Activated T-cell treated with anti-CD3 and anti-CD28 coated beads, Interleukin-2, amount 50 U/mL, for 1 hour (primary cell): ENCODE data around the gene NIPAL1.
"Not testable (repeated sequence)": the region's sequence is repeated elsewhere in the genome, so short reads cannot be mapped to it uniquely, and the experiment has no call there.

ENCODE experiments used
- DNase-seq: peaks from one replicate; pipeline ENCODE4 v3.0.0-alpha.2; 2020

Gene NIPAL1

DNA sequence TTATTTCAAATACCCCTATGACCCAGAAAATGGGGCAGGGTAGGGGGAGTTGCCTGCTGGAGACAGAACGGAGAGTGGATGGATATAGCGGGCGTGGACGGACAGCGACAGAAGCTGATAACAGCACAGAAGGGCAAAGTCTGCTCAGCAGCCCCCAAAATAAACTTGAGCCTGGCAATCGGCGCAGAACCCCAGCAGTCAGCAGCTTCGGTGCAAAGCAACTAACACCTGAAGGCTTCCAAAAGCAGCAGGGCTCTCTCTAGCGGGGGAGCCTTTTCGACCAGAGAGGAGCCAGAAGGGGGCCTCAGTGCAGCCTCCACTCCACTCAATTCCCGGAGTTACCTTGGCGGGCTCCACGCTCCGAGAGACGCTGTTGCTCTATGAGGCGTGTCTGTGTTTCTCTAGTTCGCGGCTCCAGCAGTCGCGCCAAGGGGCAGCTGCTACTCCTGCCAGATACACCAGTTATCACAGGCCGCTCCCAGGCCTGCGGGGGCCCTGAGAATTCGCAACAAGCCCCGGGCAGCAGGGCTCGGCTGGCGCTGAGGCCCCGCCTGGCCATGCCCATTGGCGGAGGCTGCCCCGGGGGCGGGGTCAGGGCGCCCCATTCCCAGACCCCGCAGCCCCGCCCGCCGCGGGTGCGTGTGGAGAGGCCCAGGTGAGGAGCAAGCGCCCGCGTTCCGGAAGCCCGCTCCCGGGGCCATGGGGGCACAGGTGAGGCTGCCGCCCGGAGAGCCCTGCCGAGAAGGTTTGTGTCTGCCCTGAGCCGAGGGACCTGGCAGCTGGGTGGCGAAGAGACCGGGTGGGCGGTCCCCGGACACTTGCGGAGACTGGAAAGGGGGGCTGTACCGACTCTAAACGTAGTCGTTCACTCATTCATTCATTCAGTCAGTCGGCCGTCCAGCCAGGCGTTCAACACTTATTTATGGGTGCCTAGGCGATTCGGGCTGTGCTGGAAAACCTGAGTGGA is at the start of gene NIPAL1, which contains the start of gene CNGA1:
Gene NIPAL1 (plus strand): TSS at position 632 of the 967 bp plus-strand sequence. CDS start 68 bp downstream, at position 700.
Gene CNGA1 (minus strand): TSS at position 541 of the 967 bp plus-strand sequence. CDS start 63,992 bp downstream, outside the sequence.
- peak; percentile 81 for DNase-seq

DNA sequence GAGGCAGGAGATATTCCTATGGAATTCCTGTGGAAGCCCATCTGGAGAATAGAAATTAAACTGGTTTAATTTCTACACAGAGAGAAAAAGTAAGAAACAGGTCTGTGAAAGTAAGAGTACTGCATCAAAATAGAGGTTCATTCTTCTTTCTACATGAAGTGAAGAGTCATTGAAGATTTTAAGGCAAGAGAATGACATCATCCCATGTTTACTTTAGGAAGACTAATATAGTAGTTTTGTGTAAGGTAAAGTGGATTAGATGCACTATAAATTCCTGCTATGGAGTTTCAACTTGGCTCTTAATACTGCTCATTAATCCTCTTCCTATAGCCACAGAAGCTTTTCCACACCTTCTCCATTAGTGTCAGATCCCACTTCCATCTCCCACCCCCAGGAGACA is 47.7 kb upstream of the NIPAL1 start:
- DNase-seq: no peak

DNA sequence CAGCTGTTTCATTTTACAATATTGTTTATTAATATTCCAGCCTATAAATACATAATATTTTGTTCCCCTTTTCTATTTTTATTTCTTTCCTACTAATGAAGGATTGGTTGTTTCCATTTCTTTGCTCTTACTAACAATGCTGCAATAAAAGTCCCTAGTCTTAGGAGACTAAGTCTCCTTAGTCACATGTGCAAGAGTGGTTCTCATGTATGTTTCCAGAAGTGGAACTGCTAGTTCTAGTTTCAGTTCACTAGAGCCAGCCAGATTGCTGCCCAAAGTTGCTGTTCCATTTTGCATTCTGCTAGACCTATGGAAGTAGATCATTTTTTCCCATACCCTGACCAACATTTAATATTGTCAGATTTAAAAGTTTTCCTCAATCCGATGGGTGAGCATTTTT is 44.4 kb upstream of the NIPAL1 start:
- no peak for DNase-seq

GRCh38 chr4:47972721-47973120 is 43.9 kb upstream of the NIPAL1 start:
- no peak for DNase-seq

DNA sequence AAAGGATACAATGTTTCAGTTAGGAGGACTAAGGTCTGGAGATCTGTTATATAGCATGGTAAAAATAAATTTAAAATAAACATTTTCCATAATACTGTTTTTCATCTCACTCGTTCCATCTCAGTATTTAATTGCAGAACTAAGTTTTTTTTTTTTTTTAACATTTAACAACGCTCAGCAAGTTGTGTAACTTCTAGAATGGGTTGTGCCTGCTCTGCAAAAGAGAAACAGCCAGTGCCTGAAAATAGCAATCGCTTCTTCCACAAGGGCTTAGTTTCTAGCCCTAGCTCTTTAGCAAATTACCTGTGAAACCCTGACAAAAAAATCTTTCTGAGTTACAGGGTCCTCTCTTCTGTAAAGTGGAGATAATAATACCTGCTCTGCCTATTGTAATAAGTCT is 42.0 kb upstream of the NIPAL1 start:
- no peak for DNase-seq

DNA sequence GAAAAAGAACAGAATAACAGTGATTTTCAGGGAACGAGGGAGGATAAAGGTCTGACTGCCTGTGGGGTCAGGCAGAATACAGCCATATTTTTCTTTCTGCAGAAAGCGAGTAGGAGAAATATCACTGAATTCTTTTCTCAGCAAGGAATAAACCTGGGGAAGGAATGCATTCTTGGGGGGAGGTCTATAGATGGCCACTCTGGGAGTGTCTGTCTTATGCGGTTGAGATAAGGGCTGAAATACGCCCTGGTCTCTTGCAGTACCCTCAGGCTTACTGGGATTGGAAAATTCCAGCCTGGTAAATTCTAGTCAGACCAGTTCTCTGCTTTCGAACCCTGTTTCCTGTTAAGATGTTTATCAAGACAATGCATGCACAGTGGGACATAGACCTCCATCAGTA is 26.4 kb upstream of the NIPAL1 start:
- no peak for DNase-seq

DNA sequence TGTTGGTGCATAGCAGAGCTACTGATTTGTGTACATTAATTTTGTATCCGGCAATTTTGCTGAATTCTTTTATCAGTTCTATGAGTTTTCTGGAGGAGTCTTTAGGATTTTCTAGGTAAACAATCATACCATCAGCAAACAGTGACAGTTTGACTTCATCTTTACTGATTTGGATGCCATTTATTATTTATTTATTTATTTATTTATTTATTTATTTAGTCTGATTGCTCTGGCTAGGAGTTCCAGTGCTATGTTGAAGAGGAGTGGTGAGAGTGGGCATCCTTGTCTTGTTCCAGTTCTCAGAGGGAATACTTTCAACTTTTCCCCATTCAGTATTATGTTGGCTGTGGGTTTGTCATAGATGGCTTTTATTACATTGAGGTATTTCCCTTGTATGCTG is 24.1 kb upstream of the NIPAL1 start:
- DNase-seq: not testable (repeated sequence)

GRCh38 chr4:47996021-47996420 is 20.6 kb upstream of the NIPAL1 start:
- no peak for DNase-seq

DNA sequence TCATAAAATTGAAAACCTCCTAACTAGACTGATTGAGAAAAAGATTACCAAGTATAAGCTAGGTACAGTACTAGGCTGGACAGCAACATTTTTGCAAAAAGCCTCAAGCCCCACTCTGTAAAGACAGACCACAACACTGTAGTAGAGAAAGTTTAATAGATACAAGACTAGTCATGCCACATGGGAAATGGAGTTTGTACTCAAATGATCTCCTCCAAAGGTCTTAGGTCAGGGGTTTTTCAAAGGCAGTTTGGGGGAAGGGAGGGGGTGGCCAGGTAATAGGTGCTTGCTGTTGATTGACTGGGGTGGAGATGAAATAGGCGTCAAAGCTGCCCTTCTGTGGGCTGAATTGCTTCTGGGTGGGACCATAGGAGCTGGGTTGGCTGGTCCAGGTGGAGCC is 14.3 kb upstream of the NIPAL1 start:
- no peak for DNase-seq

- peak; percentile 19 for DNase-seq
Measured at GRCh38 chr4:48003568-48003967, 13.0 kb upstream of the NIPAL1 start.

- no peak for DNase-seq
Measured at GRCh38 chr4:48005781-48006180, 10.8 kb upstream of the NIPAL1 start.

- DNase-seq: no peak
Measured at GRCh38 chr4:48008021-48008596, 8.5 kb upstream of the NIPAL1 start.

- not testable (repeated sequence) for DNase-seq
Measured at GRCh38 chr4:48010906-48011305, 5.7 kb upstream of the NIPAL1 start.

- DNase-seq: no peak
Measured at GRCh38 chr4:48011722-48012121, 4.8 kb upstream of the NIPAL1 start.

GRCh38 chr4:48012824-48013223 is 3.7 kb upstream of the NIPAL1 start:
- DNase-seq: no peak

DNA sequence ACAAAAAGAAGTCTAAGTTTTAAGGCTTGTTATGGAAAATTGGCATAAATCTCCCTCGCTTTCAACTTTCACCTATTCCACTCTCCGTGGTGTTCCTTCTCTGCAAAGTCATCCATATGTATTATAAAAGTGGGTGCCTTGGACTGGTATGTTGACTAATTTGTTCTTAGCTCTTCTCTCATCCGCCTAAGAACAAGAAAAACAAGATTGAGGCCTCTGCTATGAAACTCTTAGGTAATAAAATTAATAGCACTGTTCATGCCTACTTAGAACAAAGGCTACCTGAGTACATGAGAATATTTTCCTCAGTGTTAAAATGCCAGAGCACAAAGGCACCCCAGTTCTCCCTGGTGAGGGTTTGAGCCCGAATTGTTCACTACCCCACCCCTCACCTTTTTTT is 1.4 kb upstream of the NIPAL1 start:
- DNase-seq: no peak

DNA sequence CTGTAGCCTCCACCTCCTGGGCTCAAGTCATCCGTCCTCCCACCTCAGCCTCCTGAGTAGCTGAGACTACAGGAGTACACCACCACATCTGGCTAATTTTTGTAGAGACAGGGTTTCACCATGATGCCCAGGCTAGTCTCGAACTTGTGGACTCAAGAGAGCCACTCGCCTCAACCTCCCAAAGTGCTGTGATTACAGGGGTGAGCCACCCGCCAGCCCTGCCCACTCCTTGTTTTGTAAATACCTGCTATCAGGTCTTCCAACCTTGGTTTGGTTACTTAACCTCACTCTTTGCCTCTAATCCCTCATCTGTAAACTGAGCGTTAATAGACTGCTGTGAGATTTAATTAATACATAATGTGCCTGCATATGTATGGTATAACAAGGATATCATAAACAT is 894 bp upstream of the NIPAL1 start:
- no peak for DNase-seq

- peak; percentile 47 for DNase-seq
Measured at GRCh38 chr4:48017108-48017571, 568 bp downstream of the NIPAL1 start.

GRCh38 chr4:48018112-48018511 is 1.5 kb downstream of the NIPAL1 start:
- no peak for DNase-seq

GRCh38 chr4:48021100-48021499 is 4.5 kb downstream of the NIPAL1 start:
- DNase-seq: no peak

GRCh38 chr4:48022192-48022799 is 5.7 kb downstream of the NIPAL1 start:
- DNase-seq: no peak

- no peak for DNase-seq
Measured at GRCh38 chr4:48024522-48024921, 8.0 kb downstream of the NIPAL1 start.

DNA sequence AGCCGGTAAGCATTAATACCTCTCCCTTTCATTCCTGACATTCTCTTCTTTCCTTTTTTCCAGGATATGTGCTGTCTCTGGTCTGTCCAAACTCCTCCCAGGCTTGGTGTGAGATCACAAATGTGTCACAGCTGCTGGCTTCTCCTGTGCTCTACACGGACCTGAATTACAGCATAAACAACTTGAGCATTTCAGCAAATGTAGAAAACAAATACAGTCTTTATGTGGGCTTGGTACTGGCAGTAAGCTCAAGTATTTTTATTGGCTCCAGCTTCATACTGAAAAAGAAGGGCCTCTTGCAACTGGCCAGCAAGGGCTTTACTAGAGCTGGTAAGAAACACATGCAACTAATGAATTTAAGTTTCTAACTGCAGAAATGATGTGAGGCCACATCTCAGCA is 8.4 kb downstream of the NIPAL1 start:
- DNase-seq: no peak

GRCh38 chr4:48027653-48028052 is 11.1 kb downstream of the NIPAL1 start:
- no peak for DNase-seq
